Measurements from ENCODE around the gene TTC17. TPM values are rescaled to one million over a fixed set of nuclear protein-coding genes. Genes with fewer than 3 reads are reported as not detected.

TTC17 gene
- total RNA-seq, 2 experiments from 2014 or later: 87.6 to 89.6 TPM

DNA sequence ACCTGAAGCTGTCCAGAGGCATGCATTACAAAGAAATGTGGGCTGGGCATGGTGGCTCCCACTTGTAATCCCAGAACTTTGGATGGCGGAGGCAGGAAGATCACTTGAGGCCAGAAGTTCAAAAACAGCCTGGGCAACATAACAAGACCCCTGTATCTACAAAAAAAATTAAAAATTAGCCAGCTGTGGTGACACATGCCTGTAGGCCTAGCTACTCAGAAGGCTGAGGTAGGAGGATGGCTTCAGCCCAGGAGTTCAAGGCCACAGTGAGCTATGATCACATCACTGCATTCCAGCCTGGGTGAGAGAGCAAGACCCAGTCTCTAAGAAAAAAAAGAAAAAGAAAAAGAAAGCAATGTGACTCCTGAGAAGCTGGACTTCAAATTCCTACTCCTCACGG, 183.3 kb downstream of the TTC17 start:
- Mint-ChIP-seq H3K4me3 (no peak overlapping the region), H3K27ac (no peak overlapping the region), H3K9me3 (no peaks in the 10 kb centered on the region), H3K4me1 (no peaks in the 10 kb centered on the region), H3K36me3 (no peaks in the 10 kb centered on the region), H3K27me3 (peaks cover 30% of the 10 kb centered on the region)
- ATAC-seq (ENCODE audit: low read depth) (no peak), DNase-seq (no peak)
- POLR2A ChIA-PET: no interaction called here

DNA sequence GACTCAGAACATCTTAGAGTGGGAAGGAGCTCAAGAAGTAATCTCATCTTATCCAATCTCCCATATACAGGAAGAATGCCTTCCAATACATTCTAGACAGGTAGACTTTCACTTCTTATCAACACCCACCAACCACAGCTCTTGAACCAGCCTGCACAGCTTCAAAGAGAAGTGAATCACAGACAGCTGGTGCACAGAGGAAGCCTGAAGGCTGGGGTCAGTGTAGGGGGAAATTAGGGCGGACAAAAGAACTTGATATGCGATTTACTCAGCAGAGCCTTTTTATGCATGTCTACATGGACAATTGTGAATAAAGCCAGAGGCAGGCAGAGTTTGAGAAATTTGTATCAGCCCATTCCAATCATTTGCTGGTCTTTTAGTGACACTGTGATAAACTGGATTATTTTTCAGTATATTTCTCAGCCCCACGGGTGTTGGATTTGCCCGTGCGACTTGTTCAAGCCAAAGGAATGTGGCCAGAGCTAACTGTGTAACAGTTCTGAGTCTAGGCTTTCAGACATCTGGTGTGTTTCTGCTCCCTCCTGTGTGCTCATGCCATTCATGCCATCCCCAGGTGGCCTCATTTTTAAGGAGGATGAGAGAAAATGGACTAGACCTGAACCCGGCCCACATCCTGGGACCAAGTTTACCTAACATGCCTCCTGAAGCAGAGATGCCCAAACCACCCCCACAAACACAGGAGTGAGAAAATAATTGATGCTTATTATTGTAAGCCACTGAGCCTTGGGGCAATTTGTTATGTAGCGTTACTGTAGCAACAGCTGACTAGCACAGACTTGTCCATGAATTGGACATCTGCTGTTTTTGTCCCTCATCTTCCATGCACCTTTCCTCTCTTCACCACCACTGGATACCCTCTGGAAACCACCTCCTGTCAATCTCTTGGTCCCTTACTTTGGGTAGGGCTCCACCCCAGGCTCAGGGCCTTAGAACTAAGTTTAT, 184.3 kb downstream of the TTC17 start:
- H3K36me3 Mint-ChIP-seq: no peaks in the 10 kb centered on the region
- no peak for ATAC-seq (ENCODE audit: low read depth)
- no peaks in the 10 kb centered on the region for H3K9me3 Mint-ChIP-seq
- no peaks in the 10 kb centered on the region for H3K4me1 Mint-ChIP-seq
- no peak overlapping the region for H3K4me3 Mint-ChIP-seq
- no peak overlapping the region for H3K27ac Mint-ChIP-seq
- peaks cover 23% of the 10 kb centered on the region for H3K27me3 Mint-ChIP-seq
- POLR2A ChIA-PET: no interaction called here
- no peak for DNase-seq

Other genes starting within 250 kb of the TTC17 start
- gene API5, start 46.9 kb upstream of the TTC17 start, total RNA-seq: 100 to 1,000 TPM; 101 TPM